Measurements from ENCODE around the gene GALNTL6. TPM values are rescaled to one million over a fixed set of nuclear protein-coding genes. Genes with fewer than 3 reads are reported as not detected.
"Not testable (repeated sequence)": the region's sequence is repeated elsewhere in the genome, so short reads cannot be mapped to it uniquely, and the experiment has no call there.

Gene GALNTL6
- total RNA-seq, 1 donor from 2014 or later = not detected

DNA sequence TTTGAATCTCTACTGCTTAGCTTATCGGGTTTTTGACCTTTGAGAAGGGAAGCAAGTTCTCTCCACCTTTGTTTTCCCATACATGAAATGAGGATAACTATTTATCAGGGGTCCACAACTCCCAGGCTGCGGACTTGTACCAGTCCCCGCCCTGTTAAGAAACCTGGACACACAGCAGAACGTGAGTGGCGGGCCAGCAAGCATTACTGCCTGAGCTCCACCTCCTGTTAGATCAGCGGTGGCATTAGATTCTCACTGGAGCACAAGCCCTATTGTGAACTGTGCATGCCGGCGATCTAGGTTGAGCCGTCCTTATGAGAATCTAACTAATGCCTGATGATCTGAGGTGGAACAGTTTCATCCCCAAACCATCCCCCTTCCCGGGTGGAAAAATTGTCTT is 579.5 kb downstream of the GALNTL6 start:
- intact Hi-C loops (cut with micrococcal nuclease) = no loop called here
- no peak overlapping the region for H3K4me3 Mint-ChIP-seq
- no peak overlapping the region for H3K27ac Mint-ChIP-seq
- H3K9me3 Mint-ChIP-seq = no peaks in the 10 kb centered on the region
- no peak for DNase-seq
- H3K27me3 Mint-ChIP-seq = no peaks in the 10 kb centered on the region
- no peaks in the 10 kb centered on the region for H3K36me3 Mint-ChIP-seq (ENCODE audit: low read depth)
- no peaks in the 10 kb centered on the region for H3K4me1 Mint-ChIP-seq

DNA sequence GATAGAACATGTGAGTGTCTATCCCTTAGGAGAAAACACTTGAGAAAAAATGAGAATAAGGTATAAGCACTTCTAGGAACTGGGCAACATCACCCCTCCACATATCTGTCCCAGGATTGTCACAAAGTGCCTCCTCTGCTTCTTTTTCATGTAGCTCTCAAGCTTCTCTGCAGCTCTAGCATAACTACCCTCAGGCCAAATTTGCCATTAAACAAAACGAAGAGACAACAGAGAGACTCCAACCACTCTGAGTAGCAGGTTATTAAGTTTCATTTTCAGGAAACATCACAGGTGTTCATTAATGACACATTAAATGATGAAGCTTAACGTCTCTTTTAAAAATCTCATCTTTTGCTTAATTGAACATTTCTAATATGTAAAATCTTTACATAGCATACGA is 580.0 kb downstream of the GALNTL6 start:
- Mint-ChIP-seq H3K27me3 (no peaks in the 10 kb centered on the region), H3K9me3 (no peaks in the 10 kb centered on the region), H3K4me3 (no peak overlapping the region), H3K4me1 (no peaks in the 10 kb centered on the region), H3K27ac (no peak overlapping the region), H3K36me3 (ENCODE audit: low read depth) (no peaks in the 10 kb centered on the region)
- no peak for DNase-seq
- intact Hi-C loops (cut with micrococcal nuclease) = no loop called here

DNA sequence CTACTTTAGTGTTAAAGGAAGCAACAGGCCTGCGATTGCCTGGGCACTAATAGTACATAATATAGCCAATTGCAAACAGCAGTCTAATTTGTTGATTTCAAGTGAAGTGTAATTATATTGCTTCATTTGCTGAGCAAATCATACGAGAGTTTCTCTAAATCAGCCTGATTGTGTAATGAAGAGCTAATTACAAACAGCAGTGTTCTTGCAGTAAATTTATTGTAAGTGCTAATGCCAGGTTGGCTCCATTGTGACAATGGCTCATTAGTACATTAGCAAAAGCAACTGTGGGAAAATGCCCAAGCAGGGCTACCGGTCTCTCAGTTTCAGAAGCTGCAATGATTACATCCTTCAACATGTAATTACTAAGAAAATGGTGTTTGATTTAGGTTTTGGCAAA is 591.5 kb downstream of the GALNTL6 start:
- no peaks in the 10 kb centered on the region for H3K4me1 Mint-ChIP-seq
- no peaks in the 10 kb centered on the region for H3K9me3 Mint-ChIP-seq

GRCh38 chr4:172410363-172410762 is 597.2 kb downstream of the GALNTL6 start:
- Mint-ChIP-seq H3K4me1 (no peaks in the 10 kb centered on the region), H3K9me3 (no peaks in the 10 kb centered on the region), H3K36me3 (ENCODE audit: low read depth) (no peaks in the 10 kb centered on the region), H3K4me3 (no peak overlapping the region), H3K27me3 (no peaks in the 10 kb centered on the region), H3K27ac (no peak overlapping the region)
- DNase-seq = no peak
- intact Hi-C loops (cut with micrococcal nuclease) = no loop called here

More for the DNA sequence above, 591.5 kb downstream of the GALNTL6 start:
- Mint-ChIP-seq H3K36me3 (ENCODE audit: low read depth) (no peaks in the 10 kb centered on the region), H3K27ac (no peak overlapping the region), H3K27me3 (no peaks in the 10 kb centered on the region), H3K4me3 (no peak overlapping the region)
- DNase-seq = no peak
- intact Hi-C loops (cut with micrococcal nuclease) = no loop called here

- Mint-ChIP-seq H3K27me3 (no peaks in the 10 kb centered on the region), H3K36me3 (ENCODE audit: low read depth) (no peaks in the 10 kb centered on the region), H3K4me1 (no peaks in the 10 kb centered on the region), H3K4me3 (no peak overlapping the region), H3K27ac (no peak overlapping the region), H3K9me3 (no peaks in the 10 kb centered on the region)
- no peak for DNase-seq
- intact Hi-C loops (cut with micrococcal nuclease) = no loop called here
These were observed 597.9 kb downstream of the GALNTL6 start for GRCh38 chr4:172411149-172411548.

- intact Hi-C loops (cut with micrococcal nuclease) = no loop called here
- no peaks in the 10 kb centered on the region for H3K36me3 Mint-ChIP-seq (ENCODE audit: low read depth)
- no peak for DNase-seq
- H3K27ac Mint-ChIP-seq = no peak overlapping the region
- H3K9me3 Mint-ChIP-seq = no peaks in the 10 kb centered on the region
- H3K4me3 Mint-ChIP-seq = no peak overlapping the region
- H3K27me3 Mint-ChIP-seq = no peaks in the 10 kb centered on the region
- no peaks in the 10 kb centered on the region for H3K4me1 Mint-ChIP-seq
These were observed 599.8 kb downstream of the GALNTL6 start for GRCh38 chr4:172412851-172413580.

GRCh38 chr4:172428979-172429378 is 615.8 kb downstream of the GALNTL6 start:
- intact Hi-C loops (cut with micrococcal nuclease); H3K27ac Mint-ChIP-seq; H3K36me3 Mint-ChIP-seq (ENCODE audit: low read depth); H3K4me1 Mint-ChIP-seq; H3K27me3 Mint-ChIP-seq; H3K4me3 Mint-ChIP-seq; H3K9me3 Mint-ChIP-seq; DNase-seq: not testable (repeated sequence)

GRCh38 chr4:172480471-172480870 is 667.3 kb downstream of the GALNTL6 start:
- Mint-ChIP-seq H3K4me3 (no peak overlapping the region), H3K27me3 (no peaks in the 10 kb centered on the region), H3K27ac (no peak overlapping the region), H3K9me3 (no peaks in the 10 kb centered on the region), H3K4me1 (no peaks in the 10 kb centered on the region), H3K36me3 (ENCODE audit: low read depth) (no peaks in the 10 kb centered on the region)
- DNase-seq = no peak
- intact Hi-C loops (cut with micrococcal nuclease) = no loop called here

DNA sequence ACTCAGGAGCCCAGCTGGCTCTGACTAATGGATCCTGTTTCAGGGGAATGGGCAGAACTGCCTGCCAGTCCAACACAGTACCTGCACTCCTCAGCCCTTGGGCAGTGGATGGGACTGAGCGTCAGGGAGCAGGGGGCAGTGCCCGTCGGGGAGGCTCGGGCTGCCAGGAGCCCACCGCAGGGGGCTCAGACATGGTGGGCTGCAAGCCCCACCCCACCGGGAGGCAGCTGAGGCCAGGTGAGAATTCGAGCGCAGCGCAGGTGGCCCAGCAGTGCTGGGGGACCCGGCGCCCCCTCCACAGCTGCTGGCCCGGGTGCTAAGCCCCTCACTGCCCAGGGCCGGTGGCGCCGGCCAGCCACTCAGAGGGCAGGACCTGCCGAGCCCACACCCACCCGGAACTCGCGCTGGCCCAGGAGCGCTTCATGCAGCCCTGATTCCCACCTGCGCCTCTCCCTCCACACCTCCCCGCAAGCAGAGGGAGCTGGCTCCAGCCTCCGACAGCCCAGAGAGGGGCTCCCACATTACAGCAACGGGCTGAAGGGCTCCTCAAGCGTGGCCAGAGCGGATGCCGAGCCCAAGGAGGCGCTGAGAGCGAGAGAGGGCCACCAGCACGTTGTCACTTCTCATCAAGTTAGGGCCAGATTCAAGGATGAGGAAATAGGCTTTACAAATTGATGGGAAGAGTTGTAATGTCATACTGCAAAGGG is 668.8 kb downstream of the GALNTL6 start:
- no peaks in the 10 kb centered on the region for H3K36me3 Mint-ChIP-seq (ENCODE audit: low read depth)
- intact Hi-C loops (cut with micrococcal nuclease) = no loop called here
- H3K4me3 Mint-ChIP-seq = no peak overlapping the region
- H3K27ac Mint-ChIP-seq = no peak overlapping the region
- no peaks in the 10 kb centered on the region for H3K9me3 Mint-ChIP-seq
- DNase-seq = no peak
- no peaks in the 10 kb centered on the region for H3K27me3 Mint-ChIP-seq
- H3K4me1 Mint-ChIP-seq = no peaks in the 10 kb centered on the region

DNA sequence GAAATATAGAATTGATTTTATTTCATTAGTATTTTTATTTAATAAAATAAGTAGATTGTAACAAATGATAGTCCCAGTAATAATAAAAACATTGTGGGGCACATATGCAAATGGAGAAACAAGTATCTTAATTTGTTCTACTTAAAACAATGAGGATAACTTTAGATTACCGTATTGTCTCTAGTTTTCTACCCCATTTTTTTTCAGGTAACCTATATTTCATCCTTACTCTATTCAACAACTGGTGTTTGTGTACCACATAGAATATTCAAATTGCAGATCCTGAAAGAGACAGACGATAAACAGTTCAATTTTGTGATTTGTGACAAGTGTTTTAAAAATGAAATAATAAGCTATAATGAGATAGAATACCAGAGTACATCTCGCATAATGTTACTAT is 671.8 kb downstream of the GALNTL6 start:
- no peaks in the 10 kb centered on the region for H3K9me3 Mint-ChIP-seq
- H3K27me3 Mint-ChIP-seq = no peaks in the 10 kb centered on the region
- no peak for DNase-seq
- H3K27ac Mint-ChIP-seq = no peak overlapping the region
- no peaks in the 10 kb centered on the region for H3K4me1 Mint-ChIP-seq
- intact Hi-C loops (cut with micrococcal nuclease) = no loop called here
- H3K36me3 Mint-ChIP-seq (ENCODE audit: low read depth) = no peaks in the 10 kb centered on the region
- H3K4me3 Mint-ChIP-seq = no peak overlapping the region

GRCh38 chr4:172486531-172486930 is 673.3 kb downstream of the GALNTL6 start:
- no peak overlapping the region for H3K27ac Mint-ChIP-seq
- intact Hi-C loops (cut with micrococcal nuclease) = no loop called here
- no peak overlapping the region for H3K4me3 Mint-ChIP-seq
- H3K36me3 Mint-ChIP-seq (ENCODE audit: low read depth) = no peaks in the 10 kb centered on the region
- no peak for DNase-seq
- no peaks in the 10 kb centered on the region for H3K27me3 Mint-ChIP-seq
- H3K9me3 Mint-ChIP-seq = no peaks in the 10 kb centered on the region
- no peaks in the 10 kb centered on the region for H3K4me1 Mint-ChIP-seq

DNA sequence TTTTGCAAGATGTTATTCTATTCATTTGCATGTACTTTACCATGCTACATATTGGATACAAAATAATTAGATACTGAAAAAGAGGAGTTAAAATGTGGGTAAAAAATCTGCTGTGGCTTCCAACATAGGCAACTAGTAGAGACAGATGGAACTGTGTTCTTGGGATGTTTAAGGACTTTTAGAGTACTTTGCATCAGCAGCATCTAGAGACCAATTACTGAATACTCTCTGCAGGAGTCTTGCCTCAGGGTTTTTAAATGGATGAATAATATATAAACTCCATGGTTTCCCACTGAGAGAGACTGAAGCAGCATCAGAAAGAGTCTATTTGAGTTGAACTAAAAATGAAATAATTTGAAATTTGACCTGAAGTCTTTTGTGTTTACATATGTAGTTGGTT is 676.7 kb downstream of the GALNTL6 start:
- H3K4me1 Mint-ChIP-seq = no peaks in the 10 kb centered on the region
- no peak for DNase-seq
- intact Hi-C loops (cut with micrococcal nuclease) = no loop called here
- H3K27ac Mint-ChIP-seq = no peak overlapping the region
- H3K27me3 Mint-ChIP-seq = no peaks in the 10 kb centered on the region
- H3K4me3 Mint-ChIP-seq = no peak overlapping the region
- no peaks in the 10 kb centered on the region for H3K36me3 Mint-ChIP-seq (ENCODE audit: low read depth)
- no peaks in the 10 kb centered on the region for H3K9me3 Mint-ChIP-seq

DNA sequence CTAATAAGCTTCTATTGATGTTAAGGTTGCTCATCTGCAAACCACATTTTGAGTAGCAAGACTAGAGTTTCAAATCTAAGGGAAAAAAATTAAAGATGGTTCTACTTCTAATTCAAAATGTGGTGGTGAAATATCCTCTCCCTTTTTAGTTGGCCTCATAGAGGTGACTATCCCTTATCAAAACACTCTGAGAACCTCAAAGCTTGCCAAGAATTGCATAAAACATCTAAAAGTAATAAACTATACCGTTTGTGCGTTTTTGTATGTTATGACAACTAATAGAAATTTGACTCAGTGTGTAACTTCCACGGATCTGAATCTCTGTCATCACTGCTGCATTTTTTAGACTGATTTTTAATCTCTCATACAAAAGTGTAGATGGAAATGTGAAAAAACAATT is 682.6 kb downstream of the GALNTL6 start:
- H3K27me3 Mint-ChIP-seq = no peaks in the 10 kb centered on the region
- no peak for DNase-seq
- intact Hi-C loops (cut with micrococcal nuclease) = no loop called here
- no peaks in the 10 kb centered on the region for H3K4me1 Mint-ChIP-seq
- H3K27ac Mint-ChIP-seq = no peak overlapping the region
- H3K4me3 Mint-ChIP-seq = no peak overlapping the region
- H3K9me3 Mint-ChIP-seq = no peaks in the 10 kb centered on the region
- H3K36me3 Mint-ChIP-seq (ENCODE audit: low read depth) = no peaks in the 10 kb centered on the region

- Mint-ChIP-seq H3K9me3 (no peaks in the 10 kb centered on the region), H3K4me3 (no peak overlapping the region), H3K4me1 (no peaks in the 10 kb centered on the region), H3K27me3 (no peaks in the 10 kb centered on the region), H3K27ac (no peak overlapping the region), H3K36me3 (ENCODE audit: low read depth) (no peaks in the 10 kb centered on the region)
- intact Hi-C loops (cut with micrococcal nuclease) = no loop called here
- DNase-seq = no peak
These were observed 684.1 kb downstream of the GALNTL6 start for GRCh38 chr4:172497321-172497720.

GRCh38 chr4:172514011-172514410 is 700.8 kb downstream of the GALNTL6 start:
- intact Hi-C loops (cut with micrococcal nuclease) = no loop called here
- no peak for DNase-seq
- Mint-ChIP-seq H3K27me3 (no peaks in the 10 kb centered on the region), H3K36me3 (ENCODE audit: low read depth) (no peaks in the 10 kb centered on the region), H3K27ac (no peak overlapping the region), H3K4me1 (no peaks in the 10 kb centered on the region), H3K4me3 (no peak overlapping the region), H3K9me3 (no peaks in the 10 kb centered on the region)

Data from activated CD4-positive, alpha-beta T cell treated with anti-CD3 and anti-CD28 coated beads, Interleukin-2, amount 10 ng/mL, durations not matched to agents 24 days and 14 days (primary cell).